HG02973 (cell line): ENCODE measurements around the gene GDAP1L1.
"Not testable (repeated sequence)": the region's sequence is repeated elsewhere in the genome, so short reads cannot be mapped to it uniquely, and the experiment has no call there.

Experiments used
- ATAC-seq: cut with Tn5 transposase; IDR thresholded peaks from one replicate; pipeline ENCODE4 v1.9.1; 2021; ENCODE audit warnings: moderate library complexity; ENCODE audit not compliant: unreplicated experiment

GDAP1L1 gene

DNA sequence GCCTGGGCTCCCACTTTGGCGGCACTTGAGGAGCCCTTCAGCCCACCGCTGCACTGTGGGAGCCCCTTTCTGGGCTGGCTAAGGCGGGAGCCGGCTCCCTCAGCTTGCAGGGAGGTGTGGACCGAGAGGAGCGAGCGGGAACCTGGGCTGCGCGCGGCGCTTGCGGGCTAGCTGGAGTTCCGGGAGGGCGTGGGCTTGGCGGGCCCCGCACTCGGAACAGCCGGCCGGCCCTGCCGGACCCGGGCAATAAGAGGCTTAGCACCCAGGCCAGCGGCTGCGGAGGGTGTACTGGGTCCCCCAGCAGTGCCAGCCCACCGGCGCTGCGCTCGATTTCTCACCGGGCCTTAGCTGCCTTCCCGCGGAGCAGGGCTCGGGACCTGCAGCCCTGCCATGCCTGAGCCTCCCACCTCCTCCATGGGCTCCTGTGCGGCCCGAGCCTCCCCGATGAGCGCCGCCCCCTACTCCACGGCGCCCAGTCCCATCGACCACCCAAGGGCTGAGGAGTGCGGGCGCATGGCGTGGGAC, 52.0 kb downstream of the GDAP1L1 start:
- ATAC-seq, result not testable (repeated sequence)

DNA sequence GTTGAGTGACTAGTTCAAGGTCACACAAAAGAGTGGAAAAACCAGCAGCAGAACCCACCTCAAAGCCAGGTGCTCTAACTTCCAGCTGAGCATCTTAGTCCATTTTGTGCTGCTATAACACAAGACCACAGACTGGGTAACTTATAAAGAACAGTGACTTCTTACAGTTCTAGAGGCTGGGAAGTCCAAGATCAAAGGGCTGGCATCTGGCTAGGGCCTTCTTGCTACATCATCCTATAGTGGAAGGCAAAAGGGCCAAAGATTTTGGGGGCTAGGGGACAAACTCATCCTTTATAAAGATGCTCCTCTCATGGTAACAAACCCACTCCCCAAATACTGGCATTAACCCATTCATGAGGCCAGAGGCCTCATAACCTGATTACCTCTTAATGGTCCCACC, 54.2 kb downstream of the GDAP1L1 start:
- no peak for ATAC-seq

DNA sequence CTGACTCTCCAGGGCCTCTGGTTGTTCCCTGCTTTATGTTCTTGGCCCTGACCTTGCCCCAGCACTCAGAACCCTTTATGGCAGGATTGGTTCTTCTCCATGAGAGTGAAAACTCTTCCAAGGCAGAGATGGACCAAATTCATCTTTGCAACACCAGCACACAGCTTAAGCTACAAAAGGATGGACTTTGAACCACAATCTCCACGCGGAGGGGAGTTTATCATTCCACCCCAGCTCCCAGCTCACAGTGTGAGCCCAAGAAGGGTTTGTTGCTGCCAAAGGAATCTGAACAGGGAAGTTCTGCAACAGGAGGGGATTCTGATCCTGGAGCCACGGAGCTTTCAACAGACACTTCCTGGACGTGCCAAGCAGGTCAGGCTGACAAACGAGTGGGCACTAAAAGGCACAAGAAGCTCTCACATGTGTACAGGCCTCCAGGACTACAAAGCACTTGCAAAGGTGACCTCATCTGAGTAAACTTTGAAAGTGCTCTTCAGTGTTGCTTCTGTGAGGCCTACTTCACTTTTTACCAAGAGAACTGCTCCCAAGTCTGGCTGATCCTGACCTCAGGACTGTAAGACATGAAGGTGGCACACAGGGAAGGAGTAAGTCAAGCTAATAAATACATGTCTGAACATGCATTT, 55.0 kb downstream of the GDAP1L1 start:
- no peak for ATAC-seq

DNA sequence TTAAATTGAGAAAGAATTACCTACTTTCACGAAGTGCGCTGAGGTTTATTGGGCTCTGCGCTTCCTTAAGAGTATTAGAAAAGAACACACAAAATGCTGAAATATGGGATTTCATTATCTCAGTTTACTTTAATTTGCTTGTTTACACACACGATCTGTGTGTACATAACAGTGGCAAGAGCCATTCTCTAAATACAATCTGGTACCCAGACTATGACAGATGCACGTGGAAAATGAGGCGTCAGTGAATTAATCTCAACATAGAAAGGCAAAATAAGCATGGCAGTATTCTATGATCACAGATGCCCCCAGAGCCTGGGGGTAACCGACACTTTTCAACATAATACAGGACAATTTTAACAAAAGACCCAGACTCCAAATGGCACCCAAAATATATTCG, 55.6 kb downstream of the GDAP1L1 start:
- ATAC-seq, result no peak

DNA sequence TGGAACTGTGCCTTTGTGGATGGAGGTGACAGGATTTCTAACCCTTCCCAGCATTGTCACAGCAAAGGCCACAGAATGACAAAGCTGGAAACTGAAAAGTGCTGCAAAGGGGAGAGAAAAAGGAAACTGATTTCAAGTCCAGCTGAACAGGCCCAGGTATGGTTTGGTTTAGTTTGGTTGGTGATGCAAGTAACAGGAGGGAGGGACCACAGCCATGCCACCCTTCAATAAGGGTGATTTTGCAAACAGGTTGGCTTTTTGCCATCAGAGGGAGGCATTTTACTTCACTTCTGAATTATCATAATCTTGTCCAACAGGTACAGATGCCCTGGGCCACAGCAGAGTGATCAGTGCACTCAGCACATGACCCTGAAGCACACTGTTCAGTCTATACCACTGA, 57.3 kb downstream of the GDAP1L1 start:
- no peak for ATAC-seq

DNA sequence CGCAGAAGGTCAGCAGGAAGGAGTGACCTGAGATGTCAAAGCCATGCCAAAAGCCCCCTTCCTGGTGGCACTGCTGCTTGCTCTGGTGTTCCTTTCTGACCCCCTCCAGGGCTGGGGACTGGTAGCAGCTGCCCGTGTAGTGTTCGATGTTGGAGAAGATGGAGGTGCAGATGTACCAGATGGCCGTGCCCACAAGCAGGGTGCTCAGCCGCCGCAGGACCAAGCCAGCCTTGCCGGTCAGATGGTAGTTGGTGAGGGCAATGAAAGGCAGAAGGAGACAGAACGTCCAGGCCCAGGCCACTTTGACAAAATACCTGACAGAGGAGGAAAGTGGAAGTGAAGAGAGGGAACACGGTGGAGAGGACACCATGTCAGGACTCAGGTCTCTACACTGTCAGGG, 59.8 kb downstream of the GDAP1L1 start:
- no peak for ATAC-seq

DNA sequence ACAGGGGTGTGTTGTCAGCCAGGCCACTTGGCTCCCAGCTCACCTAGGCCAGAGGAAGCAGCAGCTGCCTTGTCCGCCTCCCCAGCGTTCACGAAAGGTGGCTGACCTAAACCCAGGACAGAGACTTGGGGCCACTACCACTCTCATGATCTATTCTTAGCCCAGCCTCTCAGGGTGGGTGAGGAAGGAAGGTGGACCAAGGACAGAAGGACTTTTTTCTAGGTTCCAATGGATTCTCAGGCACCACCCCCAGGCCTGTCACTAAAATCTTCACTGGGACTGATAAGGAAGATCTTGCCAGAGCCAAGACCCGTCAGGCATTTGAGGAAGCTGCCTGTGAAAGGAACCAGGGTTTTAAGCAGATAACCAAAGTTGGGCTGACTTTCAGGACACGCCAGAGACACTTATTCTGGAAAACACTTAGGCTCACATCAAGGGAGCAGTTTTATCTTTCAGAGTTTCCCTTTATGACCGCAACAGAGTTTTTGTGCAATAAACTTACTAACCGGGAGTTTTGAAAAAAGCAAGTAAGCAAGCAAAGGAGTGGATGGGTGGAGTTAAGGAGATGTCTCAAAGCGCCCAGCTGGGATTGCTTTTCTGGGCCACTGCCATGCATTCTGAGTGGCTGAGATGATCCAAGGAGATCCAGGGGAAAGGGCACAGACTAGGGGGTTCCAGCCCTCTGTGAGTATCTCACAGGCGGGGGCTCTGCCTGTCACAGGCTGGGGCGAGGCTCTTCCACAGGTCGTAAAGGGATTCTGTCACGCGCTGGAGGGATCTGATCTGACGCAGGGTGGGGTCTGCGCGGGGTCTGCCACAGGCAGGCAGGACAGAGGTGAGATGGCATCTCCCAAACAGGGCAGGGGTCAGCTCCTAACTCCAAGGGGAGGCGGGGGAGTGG, 62.9 kb downstream of the GDAP1L1 start:
- ATAC-seq, result peak; percentile 12

DNA sequence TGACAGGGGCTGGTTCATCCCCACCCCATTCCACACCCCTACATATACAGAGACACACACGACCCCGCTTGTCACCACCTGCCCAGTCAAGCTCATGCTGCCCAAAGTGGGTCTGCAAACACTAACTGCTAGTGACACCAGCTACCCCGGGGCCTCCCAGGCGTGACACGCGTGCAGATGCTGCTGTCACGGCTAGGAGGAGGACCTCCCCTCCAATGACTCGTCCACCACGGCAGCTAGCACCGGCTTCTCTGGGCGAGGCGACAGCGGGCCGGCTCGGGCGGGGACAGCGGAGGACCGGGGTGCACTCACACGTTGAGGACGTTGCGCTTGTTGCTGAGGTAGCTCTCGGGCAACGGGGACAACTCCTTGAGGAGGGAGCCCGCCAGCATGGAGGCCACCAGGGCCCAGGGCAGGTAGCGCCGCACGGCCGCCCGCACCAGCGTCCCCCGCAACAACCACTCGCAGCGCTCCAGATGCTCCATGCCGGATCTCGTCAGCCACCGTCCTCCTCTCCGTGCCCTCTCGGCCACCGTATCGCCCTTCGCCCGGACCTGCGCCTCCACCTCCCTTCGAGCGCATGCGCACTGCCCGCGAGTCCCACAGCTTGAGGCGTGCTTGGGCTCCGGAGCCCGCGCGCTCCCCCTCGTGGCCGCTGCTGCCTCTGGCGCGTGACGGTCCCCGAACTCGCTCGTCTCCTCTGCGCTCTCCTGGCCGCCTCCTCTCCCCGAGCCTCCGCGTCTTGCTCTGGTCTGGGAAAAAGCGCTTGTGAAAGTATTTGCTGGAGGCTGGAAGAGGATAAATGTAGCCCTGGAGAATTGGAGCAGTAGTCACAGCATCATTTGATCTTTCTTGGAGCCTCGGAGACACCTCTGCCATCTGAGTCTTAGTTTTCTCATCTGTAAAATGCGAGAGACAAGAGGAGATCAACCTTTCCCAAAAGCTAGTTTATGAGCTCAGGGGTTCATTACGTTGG, 63.8 kb downstream of the GDAP1L1 start, which contains the start of gene FITM2:
TSS of gene FITM2 (minus strand) at position 539 of the 976 bp plus-strand sequence. CDS start at position 485, 54 bp downstream.
- peak; percentile 77 for ATAC-seq

DNA sequence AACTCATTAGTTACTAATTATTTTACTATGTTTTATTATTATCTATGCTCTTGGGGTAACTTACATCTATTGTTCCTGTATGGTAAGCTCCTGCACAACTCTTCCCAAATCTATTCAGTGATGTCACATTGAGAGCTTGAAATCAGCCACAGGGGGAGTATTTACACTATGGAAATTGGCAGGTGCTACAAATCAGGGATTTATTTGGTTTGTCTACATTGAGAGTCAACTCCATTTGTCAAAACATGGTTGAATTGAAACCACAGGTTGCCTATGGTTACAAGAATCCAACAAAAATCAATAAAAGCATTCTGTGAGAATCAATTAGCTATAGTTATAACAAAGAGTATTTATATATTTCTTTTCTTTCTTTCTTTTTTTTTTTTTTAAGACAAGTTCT, 67.8 kb downstream of the GDAP1L1 start:
- no peak for ATAC-seq

DNA sequence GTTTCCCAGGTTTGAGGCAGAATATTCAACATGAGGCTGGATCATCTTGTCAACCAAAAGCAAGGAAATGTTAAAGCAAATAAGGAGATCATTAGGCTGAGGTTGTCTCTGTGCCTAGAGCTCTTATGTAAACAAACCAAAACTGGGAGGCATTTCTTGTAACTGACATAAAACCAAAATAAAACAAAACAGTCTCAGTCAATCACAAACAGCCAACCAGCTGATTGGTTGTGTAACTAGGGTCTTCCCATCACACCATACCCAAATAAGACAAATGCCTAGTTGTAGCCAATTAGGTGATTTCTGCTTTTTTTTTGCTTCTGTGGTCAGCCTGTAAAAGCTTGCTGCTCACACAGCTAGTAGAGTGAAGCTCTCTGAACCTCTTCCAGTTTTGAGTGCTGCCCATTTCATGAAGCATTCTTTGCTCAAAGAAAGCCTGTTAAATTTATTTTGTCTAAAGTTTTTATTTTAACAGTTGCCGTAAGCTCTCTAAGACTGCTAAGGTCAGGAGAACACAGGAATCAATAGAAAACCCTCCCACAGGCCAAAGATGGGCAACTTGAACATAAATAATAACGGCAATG, 72.8 kb downstream of the GDAP1L1 start:
- ATAC-seq, result no peak

DNA sequence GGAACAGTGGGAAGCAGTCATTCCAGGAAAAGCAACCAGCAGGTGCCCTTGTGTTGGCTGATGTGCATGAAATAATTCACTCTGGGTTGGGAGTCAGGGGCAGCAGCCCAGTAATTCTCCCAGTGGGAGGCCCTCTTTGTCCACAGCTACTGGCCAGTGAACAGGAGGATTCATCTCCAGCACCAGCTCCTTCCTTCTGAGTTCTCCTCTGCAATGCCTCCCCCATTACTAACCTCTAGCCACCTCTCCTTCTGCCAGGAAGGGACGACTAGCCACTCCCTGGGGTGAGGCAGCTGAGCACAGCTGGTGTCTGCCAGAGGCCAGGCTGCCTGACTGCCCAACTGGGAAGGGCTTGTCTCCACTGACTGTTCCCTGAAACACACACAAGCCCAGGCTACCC, 77.2 kb downstream of the GDAP1L1 start:
- ATAC-seq, result no peak

DNA sequence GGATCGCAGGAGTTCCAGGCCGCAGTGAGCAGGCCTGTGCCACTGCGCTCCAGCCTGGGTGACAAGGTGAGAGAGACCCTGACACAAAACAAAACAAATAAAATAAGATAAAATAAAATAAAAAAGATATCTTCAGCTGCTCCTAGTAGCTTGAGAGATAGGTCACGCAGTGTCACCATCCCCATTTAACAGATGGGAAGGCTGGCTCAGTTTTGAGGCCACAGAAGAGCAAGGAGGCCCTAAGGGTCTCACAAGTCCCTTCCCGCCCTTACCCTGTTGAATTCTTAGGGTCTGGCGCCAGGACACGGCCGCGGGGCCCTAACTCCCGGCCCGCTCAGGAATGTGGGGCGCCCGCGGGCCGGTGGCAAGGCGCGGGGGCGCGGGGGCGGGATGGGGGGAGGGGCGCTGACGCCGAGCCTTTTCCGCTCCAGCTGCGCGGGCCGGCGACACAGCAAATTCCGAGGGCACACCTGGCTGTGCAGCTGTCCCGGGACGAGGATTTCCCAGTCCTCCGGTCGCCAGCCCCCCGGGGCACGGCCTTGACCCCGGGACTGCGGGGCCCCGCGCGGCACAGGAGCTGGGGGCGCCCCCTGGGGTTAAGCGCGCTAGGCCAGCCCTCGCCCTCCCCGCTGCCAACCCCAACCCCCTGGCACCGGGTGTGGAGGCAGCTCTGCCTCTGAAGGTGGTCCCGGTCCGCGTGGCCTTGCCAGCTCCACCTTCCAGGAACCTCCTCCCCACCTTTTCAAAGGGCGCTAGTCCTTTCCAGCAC, 79.5 kb downstream of the GDAP1L1 start:
- ATAC-seq, result no peak

DNA sequence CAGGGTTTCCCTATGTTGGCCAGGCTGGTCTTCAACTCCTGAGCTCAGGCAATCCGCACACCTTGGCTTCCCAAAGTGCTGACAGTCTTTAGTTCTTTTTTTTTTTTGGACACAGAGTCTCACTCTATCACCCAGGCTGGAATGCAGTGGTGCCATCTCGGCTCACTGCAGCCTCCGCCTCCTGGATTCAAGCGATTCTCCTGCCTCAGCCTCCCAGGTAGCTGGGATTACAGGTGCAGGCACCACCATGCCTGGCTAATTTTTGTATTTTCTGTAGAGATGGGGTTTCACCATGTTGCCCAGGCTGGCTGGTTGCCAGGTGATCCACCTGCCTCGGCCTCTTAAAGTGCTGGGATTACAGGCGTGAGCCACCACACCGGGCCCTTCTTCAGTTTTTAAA, 80.6 kb downstream of the GDAP1L1 start:
- not testable (repeated sequence) for ATAC-seq

DNA sequence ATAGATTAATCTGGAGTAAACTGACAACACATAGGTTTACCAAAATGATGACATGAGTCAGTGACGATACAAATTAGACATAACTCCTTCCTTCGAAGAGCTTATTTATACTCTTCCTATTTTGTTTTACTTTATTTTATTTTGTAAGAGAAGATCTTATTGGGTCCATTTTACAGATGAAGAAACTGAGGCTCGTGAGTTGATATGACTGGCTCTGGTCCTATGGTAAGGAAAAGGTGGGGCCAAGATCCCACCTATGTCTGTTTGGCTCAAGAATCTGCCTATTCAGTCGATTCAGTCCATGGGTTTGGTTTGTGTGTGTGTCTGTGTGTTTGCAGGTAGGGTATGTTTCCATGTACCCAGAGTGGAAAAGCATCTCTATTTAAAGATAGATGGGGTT, 81.3 kb downstream of the GDAP1L1 start:
- ATAC-seq, result no peak
